GM23338 (cell line): ENCODE results near the gene UPP1. TPM values are rescaled to one million over a fixed set of nuclear protein-coding genes. Genes with fewer than 3 reads are reported as not detected.
A peak's percentile ranks its signal among the peaks of the same experiment; 100 is the strongest.

ENCODE experiments used
- ATAC-seq: fragments of 200-7000 bp; cut with Tn5 transposase; 3 replicates; pipeline ENCODE4 v1.9.1; 2020
- DNase-seq: peaks from one replicate; pipeline ENCODE4 v3.0.0-alpha.2; 2015; ENCODE audit warnings: low spot score
- H2AFZ ChIP-seq: fragments of 200-600 bp; sonication (generic); 2 replicates; pipeline ENCODE4 v1.8.0; 2016; ENCODE audit warnings: antibody characterized with exemption, mild to moderate bottlenecking, moderate library complexity
- H3F3A ChIP-seq: fragments of 200-600 bp; sonication (generic); replicated peaks from 2 replicates; pipeline ENCODE4 v1.8.0; 2017; ENCODE audit warnings: antibody characterized with exemption, mixed run types, low read depth
- H3K27ac ChIP-seq: fragments of 200-600 bp; sonication (generic); 2 replicates; pipeline ENCODE4 v1.6.1; 2016; ENCODE audit warnings: low read depth
- H3K27me3 ChIP-seq: fragments of 200-600 bp; sonication (generic); 2 replicates; pipeline ENCODE4 v1.8.0; 2016; ENCODE audit warnings: mild to moderate bottlenecking, mixed run types, moderate library complexity; ENCODE audit not compliant: insufficient read depth
- H3K36me3 ChIP-seq: fragments of 200-600 bp; sonication (generic); 2 replicates; pipeline ENCODE4 v1.8.0; 2016; ENCODE audit warnings: mild to moderate bottlenecking; ENCODE audit not compliant: insufficient read depth
- H3K4me1 ChIP-seq: fragments of 200-600 bp; sonication (generic); 2 replicates; pipeline ENCODE4 v1.8.0; 2016; ENCODE audit warnings: mild to moderate bottlenecking, moderate library complexity; ENCODE audit not compliant: insufficient read depth
- H3K4me2 ChIP-seq: fragments of 200-600 bp; sonication (generic); 2 replicates; pipeline ENCODE4 v1.7.1; 2017; ENCODE audit warnings: mixed run types
- H3K4me3 ChIP-seq: fragments of 200-600 bp; sonication (generic); 2 replicates; pipeline ENCODE4 v1.6.1; 2016; ENCODE audit warnings: mixed run types
- H3K79me2 ChIP-seq: fragments of 200-600 bp; sonication (generic); replicated peaks from 2 replicates; pipeline ENCODE4 v1.8.0; 2017; ENCODE audit warnings: mild to moderate bottlenecking; ENCODE audit not compliant: insufficient read depth
- H3K9me2 ChIP-seq: fragments of 200-600 bp; sonication (generic); 2 replicates; pipeline ENCODE4 v1.8.0; 2017; ENCODE audit not compliant: insufficient read depth
- H4K20me1 ChIP-seq: fragments of 200-600 bp; sonication (generic); replicated peaks from 2 replicates; pipeline ENCODE4 v1.8.0; 2017; ENCODE audit warnings: mild to moderate bottlenecking; ENCODE audit not compliant: insufficient read depth
- H3K27ac Mint-ChIP-seq: 2 replicates; pipeline ENCODE4 v1.8.0; 2020; ENCODE audit warnings: inconsistent platforms, mild to moderate bottlenecking, moderate library complexity, mixed read lengths
- H3K27me3 Mint-ChIP-seq: 3 replicates; pipeline ENCODE4 v1.8.0; 2022; ENCODE audit warnings: low read depth, mild to moderate bottlenecking, moderate library complexity, mixed read lengths, inconsistent platforms; ENCODE audit not compliant: insufficient read depth, poor library complexity
- H3K36me3 Mint-ChIP-seq: 3 replicates; pipeline ENCODE4 v1.8.0; 2021; ENCODE audit warnings: low read depth, mild to moderate bottlenecking, inconsistent platforms, moderate library complexity, mixed read lengths
- H3K4me1 Mint-ChIP-seq: 3 replicates; pipeline ENCODE4 v1.8.0; 2020; ENCODE audit warnings: mild to moderate bottlenecking, inconsistent platforms, mixed read lengths
- H3K4me3 Mint-ChIP-seq: 3 replicates; pipeline ENCODE4 v1.8.0; 2021; ENCODE audit warnings: moderate library complexity, mild to moderate bottlenecking, inconsistent platforms, mixed read lengths
- H3K9me3 Mint-ChIP-seq: 3 replicates; pipeline ENCODE4 v1.8.0; 2020; ENCODE audit warnings: moderate library complexity, mild to moderate bottlenecking, inconsistent platforms, mixed read lengths
- ETS1 ChIP-seq: IDR thresholded peaks from 2 replicates; pipeline ENCODE4 v1.6.1; 2016; ENCODE audit warnings: antibody characterized with exemption
- EZH2 ChIP-seq: fragments of 200-600 bp; sonication (generic); IDR thresholded peaks from one replicate; pipeline ENCODE4 v1.8.0; 2017; ENCODE audit warnings: antibody characterized with exemption, mild to moderate bottlenecking, low read depth; ENCODE audit not compliant: unreplicated experiment
- NANOG ChIP-seq: IDR thresholded peaks from 2 replicates; pipeline ENCODE4 v1.6.1; 2016; ENCODE audit warnings: antibody characterized with exemption, borderline replicate concordance
- POLR2AphosphoS5 ChIP-seq: IDR thresholded peaks from 2 replicates; pipeline ENCODE4 v1.6.1; 2016; ENCODE audit warnings: antibody characterized with exemption, low read depth
- REST ChIP-seq: IDR thresholded peaks from one replicate; pipeline ENCODE4 v1.6.1; 2018; ENCODE audit warnings: antibody characterized with exemption; ENCODE audit not compliant: unreplicated experiment
- STAT1 ChIP-seq: IDR thresholded peaks from one replicate; pipeline ENCODE4 v1.6.1; 2016; ENCODE audit warnings: antibody characterized with exemption; ENCODE audit not compliant: unreplicated experiment
- ZNF331 ChIP-seq: fragments of 250-450 bp; sonication (Bioruptor Pico); IDR thresholded peaks from 2 replicates; pipeline ENCODE4 v1.5.0; 2020; ENCODE audit warnings: low read depth, mild to moderate bottlenecking, moderate library complexity
- polyA plus RNA-seq: library from polyadenylated mRNA; unstranded; fragments of >200 nt; fragmentation: Nextera tagmentation; extraction: Ambion mirVana; gene quantifications from 2 replicates; pipeline ENCODE4 v1.2.1, GENCODE V29; 2016
- total RNA-seq: library from RNA; depleted of rRNA; stranded (reverse); fragments of >200 nt; shearing (Covaris generic); gene quantifications from 2 replicates; pipeline ENCODE4 v1.2.3, GENCODE V29; 2014

The UPP1 gene
- total and polyA plus RNA-seq, 2 experiments from 2014 or later = 22.7 to 43.5 TPM

- Histone ChIP-seq H3K4me2 (no peak overlapping the region), H3F3A (no peaks in the 10 kb centered on the region), H2AFZ (0 out of 2 replicates have a peak overlapping the region, but pooled peaks have one; percentile 8), H3K4me3 (no peak overlapping the region), H3K4me1 (no peaks in the 10 kb centered on the region), H3K36me3 (no peaks in the 10 kb centered on the region), H3K79me2 (no peaks in the 10 kb centered on the region), H3K9me2 (no peaks in the 10 kb centered on the region), H3K27ac (no peak overlapping the region), H4K20me1 (no peaks in the 10 kb centered on the region), H3K27me3 (no peaks in the 10 kb centered on the region)
- Mint-ChIP-seq H3K4me1 (no peaks in the 10 kb centered on the region; the same call in 2 of the 3 replicates), H3K4me3 (no peak overlapping the region), H3K36me3 (peaks cover 4% of the 10 kb centered on the region; the same call in 1 of the 3 replicates), H3K27me3 (peaks cover 2% of the 10 kb centered on the region), H3K27ac (no peak overlapping the region), H3K9me3 (0 out of 3 replicates have a peak, but pooled peaks cover 4% of the 10 kb centered on the region)
- TF ChIP-seq EZH2 = no peak
- no peak for TF ChIP-seq ETS1
- DNase-seq = no peak
- no peak for ATAC-seq
These were observed 14.8 kb upstream of the UPP1 start for GRCh38 chr7:48074204-48074654.

GRCh38 chr7:48077423-48077822 lies 11.6 kb upstream of the UPP1 start:
- Histone ChIP-seq H3K9me2 (no peaks in the 10 kb centered on the region), H3K79me2 (no peaks in the 10 kb centered on the region), H3K36me3 (no peaks in the 10 kb centered on the region), H3F3A (no peaks in the 10 kb centered on the region), H2AFZ (peak overlapping the region; percentile 56; the same call in 1 of the 2 replicates), H3K27me3 (no peaks in the 10 kb centered on the region), H3K27ac (no peak overlapping the region), H3K4me1 (no peaks in the 10 kb centered on the region), H3K4me3 (no peak overlapping the region), H3K4me2 (no peak overlapping the region), H4K20me1 (no peaks in the 10 kb centered on the region)
- H3K27ac Mint-ChIP-seq = no peak overlapping the region
- ATAC-seq (no peak), DNase-seq (no peak)
- peaks cover 2% of the 10 kb centered on the region for H3K27me3 Mint-ChIP-seq
- H3K4me1 Mint-ChIP-seq = no peaks in the 10 kb centered on the region; the same call in 2 of the 3 replicates
- H3K9me3 Mint-ChIP-seq = no peaks in the 10 kb centered on the region; the same call in 2 of the 3 replicates
- no peak overlapping the region for H3K4me3 Mint-ChIP-seq
- H3K36me3 Mint-ChIP-seq = no peaks in the 10 kb centered on the region
- TF ChIP-seq ZNF331 (CRISPR knock-in tag) (no peak), POLR2AphosphoS5 (no peak), REST (no peak), STAT1 (no peak), NANOG (no peak)
